Stimulated activated naive CD8-positive, alpha-beta T cell treated with anti-CD3 and anti-CD28 coated beads, Interleukin-15, amount 100 ng/mL, for 72 hours (primary cell): ENCODE measurements around the gene LASP1.
A peak's percentile ranks its signal among the peaks of the same experiment; 100 is the strongest.
"Not testable (repeated sequence)": the region's sequence is repeated elsewhere in the genome, so short reads cannot be mapped to it uniquely, and the experiment has no call there.

Source experiments
- ATAC-seq: fragments of 150-1000 bp; cut with Tn5 transposase; 2 replicates; pipeline ENCODE4 v1.10.0; 2021; ENCODE audit warnings: mild to moderate bottlenecking, moderate library complexity
- DNase-seq, 2 donors: peaks; one replicate each; pipeline ENCODE4 v3.0.0; 2021 to 2022
- H3K27ac Mint-ChIP-seq, 2 donors: one replicate each; pipeline ENCODE4 v1.8.0; 2022; ENCODE audit warnings: mild to moderate bottlenecking in 2 of 2, mixed read lengths in 2 of 2, moderate library complexity in 2 of 2
- H3K27me3 Mint-ChIP-seq: one replicate; pipeline ENCODE4 v1.8.0; 2022; ENCODE audit warnings: mixed read lengths
- H3K4me1 Mint-ChIP-seq: one replicate; pipeline ENCODE4 v1.8.0; 2022; ENCODE audit warnings: mild to moderate bottlenecking, mixed read lengths
- H3K4me3 Mint-ChIP-seq, 2 donors: one replicate each; pipeline ENCODE4 v1.8.0; 2022; ENCODE audit warnings: mild to moderate bottlenecking in 2 of 2, mixed read lengths in 2 of 2, moderate library complexity in 1 of 2
- H3K9me3 Mint-ChIP-seq, 2 donors: one replicate each; pipeline ENCODE4 v1.8.0; 2022; ENCODE audit warnings: mixed read lengths in 2 of 2

The LASP1 gene

GRCh38 chr17:38907930-38908675, 38.2 kb downstream of the LASP1 start:
- Mint-ChIP-seq H3K9me3 (no peaks in the 10 kb centered on the region), H3K27me3 (no peaks in the 10 kb centered on the region), H3K4me1 (peaks cover 62% of the 10 kb centered on the region), H3K27ac (peak overlapping the region; percentile 15 to 55), H3K4me3 (no peak overlapping the region)
- DNase-seq: no peak
- ATAC-seq: peak; percentile 15

- Mint-ChIP-seq H3K27ac (no peak overlapping the region), H3K4me1 (peaks cover 56% of the 10 kb centered on the region), H3K9me3 (no peaks in the 10 kb centered on the region), H3K27me3 (no peaks in the 10 kb centered on the region), H3K4me3 (no peak overlapping the region)
- peak; percentile 66 for ATAC-seq
- no peak for DNase-seq
Measured at GRCh38 chr17:38908676-38909181, 38.9 kb downstream of the LASP1 start.

GRCh38 chr17:38910325-38910724, 40.5 kb downstream of the LASP1 start:
- H3K9me3 Mint-ChIP-seq: no peaks in the 10 kb centered on the region
- peaks cover 66% of the 10 kb centered on the region for H3K4me1 Mint-ChIP-seq
- H3K27ac Mint-ChIP-seq: no peak overlapping the region
- no peak overlapping the region for H3K4me3 Mint-ChIP-seq
- DNase-seq: no peak
- ATAC-seq: no peak
- no peaks in the 10 kb centered on the region for H3K27me3 Mint-ChIP-seq

GRCh38 chr17:38911081-38911730, 41.3 kb downstream of the LASP1 start:
- DNase-seq: no peak
- H3K9me3 Mint-ChIP-seq: no peaks in the 10 kb centered on the region
- ATAC-seq: no peak
- H3K27ac Mint-ChIP-seq: peak overlapping the region in 1 of 2 donors; percentile 57
- H3K4me1 Mint-ChIP-seq: peaks cover 66% of the 10 kb centered on the region
- H3K4me3 Mint-ChIP-seq: no peak overlapping the region
- H3K27me3 Mint-ChIP-seq: no peaks in the 10 kb centered on the region

- H3K4me1 Mint-ChIP-seq: peaks cover 62% of the 10 kb centered on the region
- not testable (repeated sequence) for H3K4me3 Mint-ChIP-seq, H3K9me3 Mint-ChIP-seq, H3K27me3 Mint-ChIP-seq, DNase-seq, ATAC-seq
- H3K27ac Mint-ChIP-seq: peak overlapping the region in 1 of 2 donors; percentile 57
Measured at GRCh38 chr17:38911731-38912081, 41.8 kb downstream of the LASP1 start.

GRCh38 chr17:38912221-38912813, 42.5 kb downstream of the LASP1 start:
- no peak for DNase-seq
- peaks cover 56% of the 10 kb centered on the region for H3K4me1 Mint-ChIP-seq
- H3K9me3 Mint-ChIP-seq: no peaks in the 10 kb centered on the region
- peak overlapping the region in 1 of 2 donors; percentile 9 for H3K4me3 Mint-ChIP-seq
- H3K27ac Mint-ChIP-seq: peak overlapping the region; percentile 63 to 96
- H3K27me3 Mint-ChIP-seq: no peaks in the 10 kb centered on the region
- ATAC-seq: peak; percentile 42

GRCh38 chr17:38914741-38915638, 45.1 kb downstream of the LASP1 start:
- no peak for DNase-seq
- peak overlapping the region in 1 of 2 donors; percentile 95 for H3K27ac Mint-ChIP-seq

GRCh38 chr17:38915639-38915995, 45.8 kb downstream of the LASP1 start:
- no peak for DNase-seq
- Mint-ChIP-seq H3K9me3 (no peaks in the 10 kb centered on the region), H3K4me3 (no peak overlapping the region), H3K4me1 (peaks cover 58% of the 10 kb centered on the region), H3K27me3 (no peaks in the 10 kb centered on the region), H3K27ac (no peak overlapping the region)
- no peak for ATAC-seq

More at GRCh38 chr17:38914741-38915638, 45.1 kb downstream of the LASP1 start:
- no peak overlapping the region for H3K4me3 Mint-ChIP-seq
- no peak for ATAC-seq
- no peaks in the 10 kb centered on the region for H3K9me3 Mint-ChIP-seq
- H3K27me3 Mint-ChIP-seq: no peaks in the 10 kb centered on the region
- H3K4me1 Mint-ChIP-seq: peaks cover 52% of the 10 kb centered on the region

GRCh38 chr17:38916771-38917170, 46.9 kb downstream of the LASP1 start:
- ATAC-seq: no peak
- peak in 1 of 2 donors; percentile 5 for DNase-seq
- peaks cover 70% of the 10 kb centered on the region for H3K4me1 Mint-ChIP-seq
- H3K27ac Mint-ChIP-seq: peak overlapping the region in 1 of 2 donors; percentile 8
- H3K4me3 Mint-ChIP-seq: no peak overlapping the region
- no peaks in the 10 kb centered on the region for H3K27me3 Mint-ChIP-seq
- no peaks in the 10 kb centered on the region for H3K9me3 Mint-ChIP-seq

- H3K27me3 Mint-ChIP-seq: no peaks in the 10 kb centered on the region
- no peak for ATAC-seq
- peak overlapping the region in 1 of 2 donors; percentile 8 for H3K27ac Mint-ChIP-seq
- peak in 1 of 2 donors; percentile 1 for DNase-seq
- H3K4me1 Mint-ChIP-seq: peaks cover 70% of the 10 kb centered on the region
- no peak overlapping the region for H3K4me3 Mint-ChIP-seq
- no peaks in the 10 kb centered on the region for H3K9me3 Mint-ChIP-seq
Measured at GRCh38 chr17:38917259-38917658, 47.4 kb downstream of the LASP1 start.

GRCh38 chr17:38918129-38918913, 48.5 kb downstream of the LASP1 start:
- Mint-ChIP-seq H3K27ac (no peak overlapping the region), H3K9me3 (no peaks in the 10 kb centered on the region), H3K27me3 (no peaks in the 10 kb centered on the region), H3K4me1 (peaks cover 63% of the 10 kb centered on the region), H3K4me3 (no peak overlapping the region)
- ATAC-seq: no peak
- peak in 1 of 2 donors; percentile 8 for DNase-seq

GRCh38 chr17:38918916-38919315, 49.1 kb downstream of the LASP1 start:
- H3K4me1 Mint-ChIP-seq: peaks cover 68% of the 10 kb centered on the region
- no peak overlapping the region for H3K27ac Mint-ChIP-seq

GRCh38 chr17:38919316-38920078, 49.6 kb downstream of the LASP1 start:
- peak in 1 of 2 donors; percentile 7 for DNase-seq
- Mint-ChIP-seq H3K4me3 (no peak overlapping the region), H3K27me3 (no peaks in the 10 kb centered on the region), H3K4me1 (peaks cover 65% of the 10 kb centered on the region), H3K9me3 (no peaks in the 10 kb centered on the region), H3K27ac (peak overlapping the region; percentile 29 to 43)
- no peak for ATAC-seq

More at GRCh38 chr17:38918916-38919315, 49.1 kb downstream of the LASP1 start:
- Mint-ChIP-seq H3K4me3 (no peak overlapping the region), H3K27me3 (no peaks in the 10 kb centered on the region), H3K9me3 (no peaks in the 10 kb centered on the region)
- DNase-seq: peak in 1 of 2 donors; percentile 1
- ATAC-seq: no peak
